GM18907 (cell line): ENCODE results near the gene MRPL39.
"Not testable (repeated sequence)": the region's sequence is repeated elsewhere in the genome, so short reads cannot be mapped to it uniquely, and the experiment has no call there.

Source experiments
- ATAC-seq: cut with Tn5 transposase; IDR thresholded peaks from one replicate; pipeline ENCODE4 v1.9.1; 2021; ENCODE audit warnings: mild to moderate bottlenecking, moderate library complexity; ENCODE audit not compliant: unreplicated experiment

Gene MRPL39

GRCh38 chr21:25607151-25608043, at the start of gene MRPL39:
TSS of gene MRPL39 (minus strand) at chr21:25607481. CDS start at chr21:25607475, 6 bp downstream.
- peak; percentile 96 for ATAC-seq

DNA sequence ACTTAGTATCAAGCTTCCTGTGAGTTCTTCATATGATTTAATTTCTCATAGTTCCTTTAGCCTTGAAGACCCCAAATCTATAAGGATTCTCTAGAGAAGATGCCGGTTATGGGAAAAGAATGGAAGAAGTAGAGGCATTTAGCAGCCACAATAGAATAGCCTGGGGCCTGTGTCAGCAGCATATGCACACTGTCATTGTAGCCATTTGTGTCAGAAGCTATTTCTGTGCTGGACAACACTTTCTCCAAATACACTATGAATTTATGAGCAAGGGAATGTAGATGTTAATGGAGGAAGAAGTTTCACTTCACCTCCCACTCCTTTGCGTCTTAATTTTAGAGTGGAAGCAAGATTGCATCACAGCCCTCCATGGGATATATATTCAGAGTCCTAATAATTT, 49.1 kb upstream of the MRPL39 start:
- ATAC-seq, result no peak

DNA sequence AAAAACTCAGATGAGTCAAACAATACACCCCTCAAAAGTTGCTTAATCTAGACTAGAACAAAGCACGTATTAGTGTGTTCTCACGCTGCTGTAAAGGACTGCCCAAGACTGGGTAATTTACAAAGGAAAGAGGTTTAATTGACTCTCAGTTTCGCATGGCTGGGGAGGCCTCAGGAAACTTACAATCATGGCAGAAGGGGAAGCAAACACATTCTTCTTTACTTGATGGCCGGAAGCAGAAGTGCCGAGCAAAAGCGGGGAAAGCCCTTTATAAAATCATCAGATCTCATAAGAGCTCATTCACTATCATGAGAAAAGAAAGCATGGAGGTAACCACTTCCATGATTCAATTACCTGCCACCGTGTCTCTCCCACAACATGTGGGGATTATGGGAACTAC, 41.9 kb upstream of the MRPL39 start:
- ATAC-seq, result no peak

GRCh38 chr21:25647647-25648046, 40.4 kb upstream of the MRPL39 start:
- no peak for ATAC-seq

DNA sequence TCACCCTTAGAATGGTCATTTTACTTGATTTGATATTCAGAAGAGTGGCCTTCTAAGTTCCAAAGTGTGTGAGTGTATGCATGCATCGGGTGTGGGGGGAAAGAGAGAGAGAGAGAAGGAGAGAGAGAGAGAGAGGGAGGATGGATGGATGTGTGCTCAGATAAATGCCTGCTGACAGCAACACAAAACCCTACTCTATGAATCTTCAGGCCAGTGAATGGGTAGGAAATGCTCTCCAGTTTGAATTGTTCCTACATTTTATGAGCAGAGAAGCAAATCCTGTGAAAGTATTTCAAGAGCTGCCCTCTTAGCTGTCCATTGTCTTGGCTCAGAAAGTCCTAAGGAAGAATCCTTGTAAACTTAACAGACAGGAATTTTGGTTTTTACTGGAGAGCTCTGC, 39.2 kb upstream of the MRPL39 start:
- ATAC-seq, result no peak

DNA sequence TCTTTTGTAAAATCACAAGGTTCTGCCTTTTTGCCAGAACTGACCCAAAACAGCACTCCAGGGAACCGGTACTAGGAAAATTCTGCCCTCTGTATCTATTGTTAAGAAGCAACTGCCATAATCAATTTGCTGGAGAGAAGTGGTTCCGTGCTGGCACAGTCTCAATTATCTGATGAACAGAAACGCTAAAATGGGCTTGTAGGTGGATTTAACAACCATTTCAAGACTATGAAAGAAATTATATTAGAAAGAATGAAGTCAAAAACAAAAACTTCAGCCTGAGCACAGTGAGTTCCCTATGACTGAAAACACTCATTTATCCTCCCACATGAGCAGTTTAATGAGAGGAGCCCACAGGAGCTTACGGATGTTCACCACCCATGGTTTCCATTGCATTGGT, 36.2 kb upstream of the MRPL39 start:
- ATAC-seq, result no peak

- no peak for ATAC-seq
Measured at GRCh38 chr21:25640943-25641292, 33.6 kb upstream of the MRPL39 start.

DNA sequence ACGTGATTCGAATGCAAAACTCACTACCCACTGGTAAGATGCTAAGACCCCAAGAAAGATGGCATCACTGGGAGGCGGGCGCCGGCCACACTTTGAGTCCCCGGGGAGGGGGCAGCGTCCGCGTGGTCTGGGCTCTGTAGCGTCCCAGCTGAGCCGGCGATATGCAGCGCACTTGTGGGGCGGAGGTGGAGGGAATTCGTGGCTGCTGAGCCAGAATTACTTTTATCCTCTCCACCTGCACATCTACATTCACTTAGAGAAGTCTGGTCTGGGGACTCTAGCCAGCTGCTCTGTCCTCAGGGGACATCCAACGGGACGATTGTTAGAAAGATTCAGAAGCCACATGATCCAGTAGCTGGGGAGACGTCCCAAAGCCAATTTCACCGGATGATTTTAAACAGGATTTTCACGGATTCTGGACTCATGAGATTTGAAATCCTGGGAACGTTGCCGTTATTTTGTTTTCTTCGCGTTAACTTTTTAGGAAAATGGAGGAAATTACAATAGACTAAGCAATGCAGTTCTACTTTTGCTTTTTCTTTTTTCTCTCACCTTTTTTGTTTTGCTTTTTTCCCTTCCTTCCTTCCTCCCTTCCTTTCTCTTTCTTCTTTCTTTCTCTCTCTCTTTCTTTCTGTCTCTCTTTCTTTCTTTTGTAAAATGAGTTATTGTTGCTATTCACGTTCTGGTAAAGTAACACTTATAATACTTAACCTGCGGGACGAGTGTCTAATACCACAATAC, 33.1 kb upstream of the MRPL39 start:
- peak; percentile 34 for ATAC-seq

- ATAC-seq, result peak; percentile 84
Measured at GRCh38 chr21:25639551-25640201, 32.4 kb upstream of the MRPL39 start.

GRCh38 chr21:25638660-25639550, 31.6 kb upstream of the MRPL39 start, which contains the start of gene JAM2:
TSS of gene JAM2 (plus strand) at chr21:25639258. CDS start at chr21:25639822, 564 bp downstream.
- peak; percentile 59 for ATAC-seq

GRCh38 chr21:25637851-25638659, 30.8 kb upstream of the MRPL39 start:
- no peak for ATAC-seq

- no peak for ATAC-seq
Measured at GRCh38 chr21:25636727-25637126, 29.4 kb upstream of the MRPL39 start.

DNA sequence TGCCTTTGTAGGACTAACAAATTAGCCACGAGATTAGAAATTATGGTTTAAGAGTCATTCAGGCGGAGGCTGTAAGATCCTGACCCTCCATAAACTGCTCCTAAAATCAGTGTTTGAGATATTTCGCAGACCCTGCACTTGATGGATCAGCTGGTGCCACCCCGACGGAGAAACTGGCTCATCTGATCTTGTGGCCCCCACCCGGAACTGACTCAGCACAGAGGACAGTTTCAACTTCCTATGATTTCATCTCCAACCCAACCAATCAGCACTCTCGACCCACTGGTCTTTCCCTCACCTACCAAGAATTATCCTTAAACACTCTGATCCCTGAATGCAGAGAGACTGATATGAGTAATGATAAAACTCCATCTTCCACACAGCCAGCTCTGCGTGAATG, 28.0 kb upstream of the MRPL39 start:
- no peak for ATAC-seq

DNA sequence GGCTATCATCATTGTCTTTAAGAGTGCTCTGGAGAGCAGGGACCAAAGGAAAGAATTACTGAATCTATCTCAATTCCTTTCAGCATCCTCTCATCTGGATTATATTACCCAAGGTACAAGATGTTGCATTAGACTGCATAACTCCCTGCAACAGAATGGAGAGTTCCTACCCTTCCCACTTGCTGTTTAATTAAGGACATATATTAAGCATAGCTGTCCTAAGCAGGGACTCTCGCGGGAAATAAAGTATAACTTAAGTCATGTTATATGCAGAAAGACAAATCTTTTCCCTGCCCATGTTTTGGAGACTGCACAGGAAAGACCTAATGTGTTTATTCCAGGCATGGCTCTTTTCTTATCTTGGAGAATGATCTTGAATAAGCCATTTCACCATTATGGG, 25.0 kb upstream of the MRPL39 start:
- no peak for ATAC-seq

DNA sequence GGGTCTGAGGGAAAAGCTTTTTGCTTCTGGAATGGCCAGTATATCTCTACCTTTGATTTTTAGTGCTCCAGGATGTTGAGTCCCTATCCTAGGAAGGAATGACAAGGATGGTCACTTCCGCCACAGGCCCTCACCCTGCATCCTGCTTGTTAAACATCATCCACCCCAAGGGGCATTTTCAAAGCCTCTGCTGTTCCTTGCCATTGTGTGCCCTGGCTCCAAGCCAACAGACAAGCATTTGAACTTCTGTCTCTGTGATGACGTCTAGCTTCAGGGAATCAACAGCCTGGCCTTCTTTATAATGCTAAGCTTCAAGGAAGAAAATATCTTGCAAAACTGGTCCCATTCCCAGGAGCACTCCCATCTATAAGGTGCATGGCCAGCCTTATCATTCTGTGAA, 19.5 kb upstream of the MRPL39 start:
- ATAC-seq, result no peak

DNA sequence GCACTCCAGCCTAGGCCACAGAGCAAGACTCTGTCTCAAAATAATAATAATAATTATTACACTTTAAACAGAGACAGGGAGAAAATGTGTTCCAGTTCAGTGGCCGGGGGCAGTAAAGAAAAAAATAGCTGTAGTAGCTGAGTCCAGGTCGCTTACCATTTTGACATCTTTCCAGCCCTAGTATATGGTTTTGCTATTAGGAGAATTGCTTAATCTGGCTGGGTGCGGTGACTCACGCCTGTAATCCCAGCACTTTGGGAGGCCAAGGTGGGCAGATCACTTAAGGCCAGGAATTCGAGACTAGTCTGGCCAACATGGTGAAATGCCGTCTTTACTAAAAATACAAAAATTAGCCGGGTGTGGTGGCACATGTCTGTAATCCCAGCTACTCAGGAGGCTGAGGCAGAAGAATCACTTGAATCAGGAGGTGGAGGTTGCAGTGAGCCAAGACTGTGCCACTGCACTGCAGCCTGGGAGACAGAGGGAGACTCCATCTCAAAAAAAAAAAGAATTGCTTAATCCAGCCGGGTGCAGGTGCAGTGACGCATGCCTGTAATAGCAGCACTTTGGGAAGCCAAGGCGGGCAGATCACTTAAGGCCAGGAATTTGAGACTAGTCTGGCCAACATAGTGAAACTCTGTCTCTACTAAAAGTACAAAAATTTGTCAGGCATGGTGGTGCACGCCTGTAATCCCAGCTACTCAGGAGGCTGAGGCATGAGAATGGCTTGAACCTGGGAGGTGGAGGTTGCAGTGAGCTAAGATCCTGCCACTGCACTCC, 18.7 kb upstream of the MRPL39 start:
- ATAC-seq, result not testable (repeated sequence)

DNA sequence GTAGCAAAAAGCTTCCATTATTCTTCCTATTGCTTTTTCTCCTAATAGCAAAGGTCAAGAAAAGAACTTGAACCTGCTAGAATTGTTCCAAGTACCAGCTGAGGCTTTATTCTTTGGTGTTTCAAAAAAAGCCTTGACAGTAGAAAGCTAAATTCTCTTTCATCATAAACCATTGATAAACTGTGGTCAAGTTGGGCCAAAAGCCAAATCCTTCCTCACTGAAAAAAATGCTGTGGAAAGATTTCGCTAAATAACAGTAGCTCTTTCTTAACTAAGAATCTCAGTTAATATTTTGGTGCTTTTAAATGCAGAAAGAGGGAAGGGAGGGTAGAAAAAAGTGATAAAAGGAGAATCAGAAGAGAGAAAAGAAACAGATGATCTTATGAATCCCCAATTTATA, 17.8 kb upstream of the MRPL39 start:
- no peak for ATAC-seq

DNA sequence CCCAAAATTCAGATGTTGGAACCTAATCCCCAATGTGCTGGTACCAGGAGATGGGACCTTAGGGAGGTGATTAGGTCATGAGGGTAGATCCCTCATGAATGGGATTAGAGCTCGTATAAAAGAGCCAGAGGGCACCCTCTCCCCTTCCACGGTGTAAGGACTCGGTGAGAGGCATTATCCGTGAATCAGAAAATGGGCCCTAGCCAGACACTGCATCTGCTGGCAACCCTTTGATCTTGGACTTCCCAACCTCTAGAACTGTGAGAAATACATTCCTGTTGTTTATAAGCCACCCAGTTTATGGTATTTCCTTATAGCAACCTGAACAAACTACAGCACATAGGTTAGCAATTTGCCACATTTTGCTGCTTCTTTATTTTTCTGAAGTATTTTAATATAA, 17.2 kb upstream of the MRPL39 start:
- no peak for ATAC-seq

DNA sequence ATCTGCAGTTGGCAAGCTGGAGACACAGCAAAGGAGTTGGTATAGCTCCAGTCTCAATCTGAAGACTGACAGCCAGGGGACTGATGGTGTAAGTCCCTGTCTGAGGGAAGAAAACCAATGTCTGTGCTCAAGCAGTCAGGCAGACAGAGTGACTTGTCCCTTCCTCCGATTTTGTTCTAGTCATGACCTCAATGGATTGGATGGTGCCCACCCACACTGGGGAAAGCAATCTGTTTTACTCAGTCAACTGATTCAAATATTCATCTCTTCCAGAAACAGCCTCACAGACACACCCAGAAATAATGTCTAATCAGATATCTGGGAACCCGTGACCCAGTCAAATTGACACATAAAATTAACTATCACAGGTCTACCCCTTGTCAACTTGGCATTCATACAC, 11.9 kb upstream of the MRPL39 start:
- ATAC-seq, result no peak
